HG02678 (cell line): ENCODE results near the gene CITED1.
A peak's percentile ranks its signal among the peaks of the same experiment; 100 is the strongest.

Experiments
- ATAC-seq: cut with Tn5 transposase; IDR thresholded peaks from one replicate; pipeline ENCODE4 v1.9.1; 2021; ENCODE audit warnings: mild to moderate bottlenecking, moderate library complexity; ENCODE audit not compliant: unreplicated experiment

CITED1 gene

GRCh38 chrX:72309297-72310071, 3.8 kb upstream of the CITED1 start:
- ATAC-seq = no peak

DNA sequence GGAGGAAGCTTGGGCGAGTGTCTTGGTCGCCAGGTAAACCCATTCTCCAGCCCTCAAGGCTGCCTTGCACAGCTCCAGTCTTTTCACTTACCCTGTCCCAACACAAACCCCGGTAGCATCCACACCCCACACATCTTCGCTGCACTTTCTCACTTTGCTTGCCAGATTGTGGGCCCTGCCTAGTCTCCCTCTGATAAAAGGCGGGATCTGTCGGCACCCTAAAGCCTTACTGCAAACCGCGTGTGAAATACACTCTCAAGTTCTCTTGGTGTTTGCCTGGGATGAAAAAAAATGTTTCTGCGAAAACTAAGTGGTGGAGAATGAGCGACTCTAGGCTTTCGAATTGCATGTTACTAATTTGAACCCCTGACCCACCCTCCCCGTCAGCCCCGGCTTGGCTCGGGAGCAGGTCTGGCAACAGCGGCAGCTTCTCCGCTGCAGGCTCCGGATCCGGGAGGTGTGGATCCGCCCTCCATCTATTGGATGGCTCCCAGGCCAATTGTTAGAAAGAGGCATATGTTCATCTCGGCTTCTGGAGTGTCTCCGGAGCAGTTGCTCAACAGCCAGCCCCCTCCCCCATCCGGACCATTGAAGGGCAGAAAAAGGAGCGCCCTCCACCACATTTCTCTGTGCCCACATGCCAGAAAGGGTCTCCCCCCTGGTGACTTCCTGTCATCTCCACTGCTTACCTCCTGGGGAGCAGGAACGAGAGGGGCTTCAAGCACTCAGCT, 3.0 kb upstream of the CITED1 start:
- no peak for ATAC-seq

- ATAC-seq = no peak
Observed at GRCh38 chrX:72308209-72308565, 2.5 kb upstream of the CITED1 start.

- no peak for ATAC-seq
Observed at GRCh38 chrX:72307646-72308051, 1.9 kb upstream of the CITED1 start.

GRCh38 chrX:72306851-72307645, 1.3 kb upstream of the CITED1 start:
- ATAC-seq = peak; percentile 68

GRCh38 chrX:72306085-72306801, 529 bp upstream of the CITED1 start:
- peak; percentile 5 for ATAC-seq

GRCh38 chrX:72304877-72305276, 837 bp downstream of the CITED1 start:
- ATAC-seq = no peak

- no peak for ATAC-seq
Observed at GRCh38 chrX:72301781-72302180, 3.9 kb downstream of the CITED1 start.

GRCh38 chrX:72299891-72300630, 5.7 kb downstream of the CITED1 start:
- no peak for ATAC-seq

DNA sequence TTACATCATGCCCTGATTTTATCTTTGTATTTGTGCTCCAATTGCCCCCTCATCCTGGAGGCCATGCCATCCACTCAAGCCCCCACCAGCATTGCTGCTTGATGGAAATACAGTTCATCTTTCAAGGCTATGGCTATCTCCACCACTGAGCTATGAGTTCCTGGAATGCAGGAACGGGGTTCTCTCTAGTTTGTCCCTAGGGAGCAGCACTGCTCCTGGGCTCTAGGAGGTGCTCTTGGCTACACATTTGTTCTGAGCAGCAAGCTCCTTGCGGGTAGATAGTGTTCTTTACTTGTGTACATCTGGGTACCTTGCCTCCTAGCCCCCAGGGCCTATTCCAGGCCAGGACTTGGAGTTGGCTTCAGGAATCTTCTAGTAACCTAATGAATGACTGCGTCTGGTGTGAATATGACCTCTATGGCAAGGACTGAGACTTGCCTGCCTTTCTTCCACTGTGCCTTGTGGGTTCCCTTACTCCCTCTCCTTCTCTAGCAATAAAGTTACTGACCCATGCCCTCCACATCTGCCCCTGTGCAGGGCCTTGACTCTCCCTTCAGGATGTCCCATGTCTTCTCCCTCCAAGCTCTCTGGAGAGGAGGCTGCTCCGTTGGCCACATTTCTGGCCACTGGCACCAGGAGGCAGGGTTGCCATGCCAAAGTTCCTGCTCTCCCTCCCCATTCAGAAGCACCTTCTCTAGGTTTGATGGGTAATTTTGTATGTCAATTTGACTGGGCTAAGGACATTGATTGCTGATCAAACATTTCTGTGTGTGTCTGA, 7.6 kb downstream of the CITED1 start:
- ATAC-seq = no peak

DNA sequence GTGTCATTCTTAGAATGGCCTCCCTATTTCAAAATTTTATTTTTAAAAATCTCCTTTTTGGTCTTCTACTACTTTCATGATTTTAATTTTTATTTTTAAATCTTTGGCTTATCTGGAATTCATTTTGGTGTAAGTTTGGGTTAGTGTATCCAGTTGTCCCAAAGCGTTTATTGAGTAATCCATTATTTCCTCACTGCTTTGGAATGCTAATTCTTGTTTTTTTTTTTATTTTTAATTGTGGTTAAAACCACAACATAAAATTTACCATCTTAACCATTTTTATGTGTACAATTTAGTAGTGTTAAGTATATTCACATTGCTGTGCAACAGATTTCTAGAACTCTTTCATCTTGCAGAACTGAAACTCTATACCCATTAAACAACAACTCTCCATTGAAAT, 8.7 kb downstream of the CITED1 start:
- ATAC-seq = no peak

DNA sequence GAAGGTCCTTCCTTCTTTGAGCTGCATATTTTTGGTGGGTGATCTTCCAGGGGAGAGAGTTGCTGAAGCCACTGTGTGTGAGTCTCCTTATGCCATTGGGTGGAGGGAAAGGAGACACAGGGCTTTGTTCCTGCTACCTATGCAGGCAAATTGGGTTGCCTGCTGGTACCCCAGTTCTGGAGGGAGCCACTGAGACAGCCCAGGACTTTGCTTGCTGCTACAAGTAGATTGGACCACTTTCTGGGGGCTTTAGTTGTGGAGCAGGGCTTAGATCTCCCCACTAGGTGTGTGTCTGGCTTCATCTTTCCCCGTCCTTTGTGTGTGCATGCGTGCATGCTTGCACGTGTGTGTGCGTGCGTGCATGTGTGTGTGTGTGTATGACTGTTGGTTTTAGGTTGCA, 10.0 kb downstream of the CITED1 start:
- no peak for ATAC-seq

- ATAC-seq = no peak
Observed at GRCh38 chrX:72294497-72294896, 11.2 kb downstream of the CITED1 start.

DNA sequence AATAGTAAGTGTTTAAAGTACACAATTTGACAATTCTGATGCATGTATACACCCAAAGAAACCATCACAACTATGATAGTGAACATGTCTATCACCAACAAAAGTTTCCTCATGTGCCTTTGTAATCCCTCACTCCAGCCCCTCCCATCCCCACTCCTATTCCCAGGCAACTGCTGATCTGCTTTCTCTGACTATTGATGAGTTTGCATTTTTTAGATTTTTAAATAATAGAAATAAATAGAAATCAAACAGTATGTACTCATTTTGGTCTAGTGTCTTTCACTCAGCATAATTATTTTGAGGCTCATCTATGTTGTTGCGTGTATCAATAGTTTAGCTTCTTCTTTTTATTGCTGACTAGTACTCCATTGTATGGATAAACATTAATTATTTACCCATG, 23.4 kb downstream of the CITED1 start:
- ATAC-seq = no peak

- ATAC-seq = no peak
Observed at GRCh38 chrX:72280321-72280845, 25.3 kb downstream of the CITED1 start.

DNA sequence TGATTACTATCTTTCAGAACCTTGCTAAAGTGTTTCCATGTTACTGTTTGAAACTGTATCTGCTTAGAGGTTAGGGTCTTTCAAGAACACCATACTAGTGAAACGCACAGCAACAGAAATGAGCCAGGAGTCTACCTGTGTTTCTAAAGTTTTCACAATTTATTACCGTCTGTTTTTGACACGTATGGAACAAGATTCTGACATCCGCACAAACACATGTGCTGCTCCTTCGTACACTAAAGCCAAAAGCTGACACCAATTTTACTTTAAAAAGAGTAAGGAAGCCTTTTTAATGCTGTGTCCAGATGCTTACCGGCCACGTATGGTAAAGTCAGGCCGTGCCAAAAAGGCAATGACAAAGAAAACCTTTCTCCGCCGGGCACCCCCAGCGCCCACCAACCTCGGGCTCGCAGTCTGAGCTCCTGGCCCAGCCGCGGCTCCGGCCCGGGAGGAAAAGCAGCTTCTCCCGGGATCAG, 29.2 kb downstream of the CITED1 start:
- ATAC-seq = no peak

- no peak for ATAC-seq
Observed at GRCh38 chrX:72274526-72274925, 31.2 kb downstream of the CITED1 start.

GRCh38 chrX:72273718-72274117, 32.0 kb downstream of the CITED1 start:
- ATAC-seq = no peak

GRCh38 chrX:72272868-72273267, 32.8 kb downstream of the CITED1 start:
- no peak for ATAC-seq
